Right lobe of liver (tissue), 6 donors: ENCODE data around the gene CARS1. TPM values are rescaled to one million over a fixed set of nuclear protein-coding genes. Genes with fewer than 3 reads are reported as not detected.

Source experiments
- ATAC-seq, 4 donors: fragments of 200-7000 bp; cut with Tn5 transposase; one replicate each; pipeline ENCODE4 v1.9.1; 2020; ENCODE audit warnings: mild to moderate bottlenecking in 4 of 4, moderate library complexity in 4 of 4
- DNase-seq, 3 donors: peaks; one replicate each; pipeline ENCODE4 v3.0.0-alpha.2; 2020
- H3K27ac ChIP-seq, 3 donors: fragments of 200-600 bp; one replicate each; pipeline ENCODE4 v1.8.0; 2022
- H3K27me3 ChIP-seq, 2 donors: fragments of 200-600 bp; one replicate each; pipeline ENCODE4 v1.8.0; 2022
- H3K36me3 ChIP-seq, 4 donors: fragments of 200-600 bp; sonication (generic) in 1 of 4; one replicate each; pipeline versions ENCODE4 v1.5.1 to v1.8.0; 2017 to 2022; ENCODE audit warnings: control low read depth in 1 of 4
- H3K4me1 ChIP-seq, 4 donors: fragments of 200-600 bp; sonication (generic) in 1 of 4; one replicate each; pipeline versions ENCODE4 v1.5.1 to v1.8.0; 2017 to 2022; ENCODE audit warnings: control low read depth in 1 of 4
- H3K4me3 ChIP-seq, 3 donors: fragments of 200-600 bp; one replicate each; pipeline ENCODE4 v1.8.0; 2022
- H3K9me3 ChIP-seq, 4 donors: fragments of 200-600 bp; sonication (generic) in 1 of 4; one replicate each; pipeline versions ENCODE4 v1.5.1 to v1.8.0; 2017 to 2022; ENCODE audit warnings: control low read depth in 1 of 4
- POLR2A ChIP-seq: fragments of 450-650 bp; IDR thresholded peaks from one replicate; pipeline ENCODE4 v1.6.1; 2017; ENCODE audit warnings: antibody characterized with exemption, mild to moderate bottlenecking
- WGBS: methylation state at CpG from one replicate; pipeline ENCODE4 v1.1.6; 2018; ENCODE audit warnings: low coverage, low lambda C conversion rate; ENCODE audit not compliant: insufficient coverage; ENCODE audit errors: missing lambda C conversion rate; 5-methylcytosine and 5-hydroxymethylcytosine counted together
- intact Hi-C, 2 donors: fragments of 100-400 bp; cut with DNase I; formaldehyde crosslinking; loops; one replicate each; pipeline versions ENCODE4 v1.11.2 to v1.14.1; 2022
- total RNA-seq, 6 experiments: library from RNA; depleted of rRNA in 2 of 6; stranded (reverse); fragments of >200 nt in 2 of 6; fragmentation: NEBNext Ultra II Directional in 3 of 6; extraction: Animal tissue kit (Norgen Biotek cat#: 25700) in 3 of 6; gene quantifications; one replicate each; pipeline versions ENCODE4 v1.1.0 to v1.2.4, GENCODE V29; 2016 to 2023
- TF ChIP-seq, protein P1 (sequence below), 4 donors: fragments of 200-600 bp in 3 of 4; fragments of 450-650 bp in 1 of 4; IDR thresholded peaks; one replicate each; pipeline versions ENCODE4 v1.5.1 to v1.8.0; 2016 to 2022; ENCODE audit warnings: antibody characterized with exemption in 4 of 4, mild to moderate bottlenecking in 2 of 4
- donor health status: DM: no; HTN: yes; CAD: no.
- donor health status: DM: no; HTN: no; CAD: no.
- donor health status: DM: no; HTN: no; CAD: no.
- donor health status: DM: no; HTN: yes; CAD: no.
- donor health status: DM: no; HTN: yes; CAD: no.

The CARS1 gene
- total RNA-seq, 6 experiments from 2014 or later: 17.3 to 44.7 (median 22.7) TPM

DNA sequence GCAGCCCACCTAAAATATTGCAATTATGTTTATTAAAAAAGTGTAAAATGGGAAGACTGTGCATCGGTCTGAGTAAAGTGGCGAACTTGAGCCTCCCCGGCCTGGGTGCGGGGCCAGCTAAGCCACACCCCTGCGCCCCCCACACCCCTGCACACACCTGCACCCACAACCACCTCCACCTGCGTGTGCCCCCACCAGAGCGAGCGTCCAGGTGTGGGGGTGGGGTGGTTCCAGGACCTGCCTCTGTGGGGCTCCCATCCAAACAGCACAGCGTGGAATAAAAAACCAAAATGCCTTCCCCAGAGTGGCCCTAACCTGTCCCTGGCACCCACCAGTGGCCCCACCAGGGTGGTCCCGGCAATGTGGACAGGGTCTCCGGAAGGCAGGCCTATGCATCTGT, 30.1 kb upstream of the CARS1 start:
- Histone ChIP-seq H3K27ac (no peak overlapping the region), H3K4me1 (no peaks in the 10 kb centered on the region), H3K9me3 (no peaks in the 10 kb centered on the region), H3K4me3 (no peak overlapping the region), H3K36me3 (no peaks in the 10 kb centered on the region), H3K27me3 (no peaks in the 10 kb centered on the region)
- TF ChIP-seq, protein P1, sequence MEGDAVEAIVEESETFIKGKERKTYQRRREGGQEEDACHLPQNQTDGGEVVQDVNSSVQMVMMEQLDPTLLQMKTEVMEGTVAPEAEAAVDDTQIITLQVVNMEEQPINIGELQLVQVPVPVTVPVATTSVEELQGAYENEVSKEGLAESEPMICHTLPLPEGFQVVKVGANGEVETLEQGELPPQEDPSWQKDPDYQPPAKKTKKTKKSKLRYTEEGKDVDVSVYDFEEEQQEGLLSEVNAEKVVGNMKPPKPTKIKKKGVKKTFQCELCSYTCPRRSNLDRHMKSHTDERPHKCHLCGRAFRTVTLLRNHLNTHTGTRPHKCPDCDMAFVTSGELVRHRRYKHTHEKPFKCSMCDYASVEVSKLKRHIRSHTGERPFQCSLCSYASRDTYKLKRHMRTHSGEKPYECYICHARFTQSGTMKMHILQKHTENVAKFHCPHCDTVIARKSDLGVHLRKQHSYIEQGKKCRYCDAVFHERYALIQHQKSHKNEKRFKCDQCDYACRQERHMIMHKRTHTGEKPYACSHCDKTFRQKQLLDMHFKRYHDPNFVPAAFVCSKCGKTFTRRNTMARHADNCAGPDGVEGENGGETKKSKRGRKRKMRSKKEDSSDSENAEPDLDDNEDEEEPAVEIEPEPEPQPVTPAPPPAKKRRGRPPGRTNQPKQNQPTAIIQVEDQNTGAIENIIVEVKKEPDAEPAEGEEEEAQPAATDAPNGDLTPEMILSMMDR (IDR thresholded peaks at IDR 0.05): no peak
- TF ChIP-seq POLR2A: no peak
- 92% methylated on average over 4 of the region's 11 CpGs for WGBS
- DNase-seq (no peak), ATAC-seq (no peak)
- intact Hi-C loops: no loop called here

DNA sequence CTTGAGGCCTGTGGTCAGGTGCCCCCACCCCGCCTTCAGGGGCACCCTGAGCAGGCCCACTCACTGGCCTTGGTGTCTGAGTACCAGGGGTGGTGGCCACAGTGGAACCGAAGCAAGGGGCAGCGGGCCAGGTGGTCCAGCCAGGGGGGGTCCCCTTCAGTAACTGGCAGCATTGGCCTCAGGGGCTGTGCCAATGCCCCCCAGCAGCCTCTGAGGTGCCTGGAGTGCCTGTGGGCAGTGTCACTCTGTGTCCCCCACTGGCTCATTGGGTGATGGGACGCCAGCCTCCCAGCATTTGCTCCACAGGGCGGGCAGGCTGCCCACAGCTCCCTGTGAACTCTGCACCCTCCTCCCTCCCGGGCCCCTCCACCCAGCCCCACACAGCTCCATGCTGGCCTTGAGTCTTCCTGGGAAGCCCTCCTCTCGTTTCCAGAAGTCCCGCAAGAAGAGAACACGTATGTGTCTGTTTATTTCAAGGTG, 29.5 kb upstream of the CARS1 start:
- no peaks in the 10 kb centered on the region for H3K9me3 ChIP-seq
- ATAC-seq (no peak), DNase-seq (no peak)
- no peaks in the 10 kb centered on the region for H3K27me3 ChIP-seq
- H3K27ac ChIP-seq: no peak overlapping the region
- intact Hi-C loops: no loop called here
- H3K36me3 ChIP-seq: no peaks in the 10 kb centered on the region
- H3K4me1 ChIP-seq: no peaks in the 10 kb centered on the region
- TF ChIP-seq, protein P1 (IDR thresholded peaks at IDR 0.05): no peak
- TF ChIP-seq POLR2A: no peak
- whole genome bisulfite sequencing: 56% methylated on average over 3 of the region's 9 CpGs
- no peak overlapping the region for H3K4me3 ChIP-seq

DNA sequence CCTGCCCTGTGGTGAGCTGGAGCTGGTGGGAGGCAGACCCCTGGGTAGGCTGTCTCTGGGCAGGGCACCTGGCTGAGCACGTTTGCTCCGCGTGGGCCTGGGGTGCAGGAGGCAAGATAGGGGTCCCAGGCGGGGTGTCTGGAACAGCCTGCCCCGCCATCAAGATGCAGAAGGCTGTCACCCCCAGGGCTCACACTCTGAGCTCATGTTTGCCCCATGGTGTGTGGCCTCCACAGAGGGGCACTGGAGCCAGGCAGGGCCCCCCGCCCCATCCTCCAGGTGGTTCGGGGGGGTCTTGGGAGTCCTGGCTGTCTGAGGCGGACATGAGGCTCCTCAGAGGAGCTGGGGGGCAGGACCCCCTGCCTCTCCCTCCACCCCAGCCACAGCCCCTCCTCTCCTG, 28.9 kb upstream of the CARS1 start:
- no CpG with 5 or more reads among the region's 8 CpGs for WGBS
- no peaks in the 10 kb centered on the region for H3K27me3 ChIP-seq
- no peaks in the 10 kb centered on the region for H3K36me3 ChIP-seq
- H3K4me1 ChIP-seq: no peaks in the 10 kb centered on the region
- no peak overlapping the region for H3K27ac ChIP-seq
- no peaks in the 10 kb centered on the region for H3K9me3 ChIP-seq
- intact Hi-C loops: no loop called here
- no peak overlapping the region for H3K4me3 ChIP-seq
- no peak for TF ChIP-seq POLR2A
- TF ChIP-seq, protein P1 (IDR thresholded peaks at IDR 0.05): no peak
- ATAC-seq (peak in 1 of 4 donors; percentile 6), DNase-seq (no peak)

DNA sequence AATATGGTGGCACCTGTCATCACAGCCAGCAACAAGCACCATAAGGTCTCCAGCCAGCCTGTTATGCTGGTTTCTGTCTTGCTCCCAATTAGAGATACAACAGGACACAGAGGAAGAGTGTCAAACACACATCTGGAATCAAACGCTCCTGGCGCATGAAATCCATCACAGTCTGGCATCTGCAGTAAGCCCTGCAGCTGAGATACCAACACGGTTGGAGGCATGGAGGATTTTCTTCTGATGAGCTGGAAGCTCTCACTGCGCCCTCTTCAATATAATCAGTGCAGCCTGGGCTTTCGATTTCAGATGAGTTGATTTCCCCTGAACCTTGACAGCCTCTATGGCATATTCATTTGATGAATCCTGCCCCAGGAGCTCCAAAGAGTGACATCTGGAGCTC, 27.8 kb upstream of the CARS1 start:
- H3K9me3 ChIP-seq: no peaks in the 10 kb centered on the region
- TF ChIP-seq, protein P1 (IDR thresholded peaks at IDR 0.05): no peak
- no peak for TF ChIP-seq POLR2A
- 79% methylated on average over 2 of the region's 5 CpGs for WGBS
- no peak overlapping the region for H3K27ac ChIP-seq
- intact Hi-C loops: no loop called here
- ATAC-seq (no peak), DNase-seq (no peak)
- no peak overlapping the region for H3K4me3 ChIP-seq
- no peaks in the 10 kb centered on the region for H3K27me3 ChIP-seq
- no peaks in the 10 kb centered on the region for H3K36me3 ChIP-seq
- H3K4me1 ChIP-seq: no peaks in the 10 kb centered on the region

DNA sequence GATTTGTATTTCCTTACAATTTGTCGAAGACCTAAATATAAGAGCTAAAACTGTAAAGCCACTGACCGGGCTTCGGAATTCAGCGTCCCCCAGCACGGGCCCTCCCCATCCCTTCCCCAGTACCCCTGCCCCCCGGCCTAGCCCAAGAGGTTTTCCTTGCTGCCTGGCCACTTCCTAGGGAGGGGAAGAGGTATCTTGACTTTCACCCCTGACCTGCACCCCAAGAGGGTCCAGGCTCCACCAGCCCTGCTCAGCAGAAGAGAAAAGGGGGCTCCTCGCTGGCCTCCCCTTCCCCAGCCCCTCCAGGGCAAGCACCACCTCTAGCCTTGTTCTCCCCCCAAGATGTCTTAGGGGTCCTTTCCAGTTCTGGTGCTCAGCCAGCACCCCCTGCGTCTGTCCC, 26.1 kb upstream of the CARS1 start:
- Histone ChIP-seq H3K4me1 (no peaks in the 10 kb centered on the region), H3K36me3 (no peaks in the 10 kb centered on the region), H3K9me3 (no peaks in the 10 kb centered on the region), H3K27me3 (no peaks in the 10 kb centered on the region), H3K4me3 (no peak overlapping the region), H3K27ac (no peak overlapping the region)
- WGBS: 66% methylated on average over 5 of the region's 8 CpGs
- no peak for TF ChIP-seq POLR2A
- no peak for DNase-seq
- intact Hi-C loops: no loop called here
- no peak for ATAC-seq
